MCF 10A (cell line): ENCODE measurements around the gene SUGP1. TPM values are rescaled to one million over a fixed set of nuclear protein-coding genes. Genes with fewer than 3 reads are reported as not detected.

Source experiments
- BruUV-seq: library from RNA; stranded (reverse); fragments of 400-500 nt; replicated peaks from 2 replicates; lab custom pipeline; 2021; lab: Mats Ljungman, UMichigan
- CTCF ChIA-PET: fragments of 300-600 bp; sonication (Branson Sonifier 250); formaldehyde crosslinking; extraction: SDS; loops from one replicate; lab custom pipeline; 2021; ENCODE audit warnings: antibody characterized with exemption, inconsistent platforms; lab: Yijun Ruan, JAX
- POLR2A ChIA-PET: fragments of 300-600, 350-650 bp; sonication (Branson Sonifier 250); formaldehyde crosslinking; extraction: SDS; loops from one replicate; lab custom pipeline; 2020; ENCODE audit warnings: antibody characterized with exemption, inconsistent platforms; lab: Yijun Ruan, JAX
- DNase-seq: peaks from one replicate; pipeline ENCODE4 v3.0.0-alpha.2; 2018; ENCODE audit not compliant: unreplicated experiment
- H3K27ac Mint-ChIP-seq: one replicate; pipeline ENCODE4 v1.8.0; 2022; ENCODE audit warnings: mild to moderate bottlenecking, low read depth, mixed read lengths; ENCODE audit not compliant: unreplicated experiment
- H3K27me3 Mint-ChIP-seq: one replicate; pipeline ENCODE4 v1.8.0; 2022; ENCODE audit warnings: mixed read lengths; ENCODE audit not compliant: insufficient read depth, unreplicated experiment
- H3K36me3 Mint-ChIP-seq: one replicate; pipeline ENCODE4 v1.8.0; 2022; ENCODE audit warnings: mild to moderate bottlenecking, moderate library complexity, mixed read lengths; ENCODE audit not compliant: insufficient read depth, unreplicated experiment
- H3K4me1 Mint-ChIP-seq: one replicate; pipeline ENCODE4 v1.8.0; 2022; ENCODE audit warnings: mixed read lengths; ENCODE audit not compliant: insufficient read depth, unreplicated experiment
- H3K4me3 Mint-ChIP-seq: one replicate; pipeline ENCODE4 v1.8.0; 2022; ENCODE audit warnings: mild to moderate bottlenecking, moderate library complexity, mixed read lengths; ENCODE audit not compliant: unreplicated experiment
- H3K9me3 Mint-ChIP-seq: one replicate; pipeline ENCODE4 v1.8.0; 2022; ENCODE audit warnings: mixed read lengths; ENCODE audit not compliant: unreplicated experiment
- CTCF ChIP-seq: fragments of 200-600 bp; IDR thresholded peaks from one replicate; pipeline ENCODE4 v1.8.0; 2022; ENCODE audit warnings: antibody characterized with exemption, mild to moderate bottlenecking; ENCODE audit not compliant: unreplicated experiment
- intact Hi-C: fragments of 100-400 bp; cut with micrococcal nuclease; formaldehyde crosslinking; loops from 2 replicates; pipeline ENCODE4 v1.14.1; 2022
- total RNA-seq: library from RNA; stranded (reverse); gene quantifications from 2 replicates; pipeline ENCODE4 v1.2.3, GENCODE V29; 2022

The SUGP1 gene
- total RNA-seq, 1 experiment from 2014 or later: 51.1 TPM

- H3K9me3 Mint-ChIP-seq: no peaks in the 10 kb centered on the region
- no peak for DNase-seq
- peaks cover 13% of the 10 kb centered on the region for H3K4me1 Mint-ChIP-seq
- peaks cover 85% of the 10 kb centered on the region for H3K36me3 Mint-ChIP-seq
- intact Hi-C loops: no loop called here
- CTCF ChIA-PET: interaction anchor here (1.0 kb wide), 1 partner anchor 15 kb away, joined by 7 read pairs; no protein-coding TSS in a partner anchor
- peak overlapping the region; percentile 42 for H3K27ac Mint-ChIP-seq
- H3K4me3 Mint-ChIP-seq: no peak overlapping the region
- POLR2A ChIA-PET: no interaction called here
- BruUV-seq: no TSS peak
- TF ChIP-seq CTCF: no peak
- no peaks in the 10 kb centered on the region for H3K27me3 Mint-ChIP-seq
Measured at GRCh38 chr19:19327672-19328071, 7.4 kb upstream of the SUGP1 start.

GRCh38 chr19:19324059-19324770, 3.9 kb upstream of the SUGP1 start:
- ChIA-PET CTCF (interaction anchor here (0.5 to 2.1 kb wide), 5 partner anchors 10 to 1238 kb away, joined by 3 to 4 read pairs (median 4); no protein-coding TSS in a partner anchor), POLR2A (interaction anchor here (1.2 kb wide), 1 partner anchor 132 kb away, joined by 4 read pairs; the partner anchor contains the start of genes BORCS8 and RFXANK)
- Mint-ChIP-seq H3K4me3 (no peak overlapping the region), H3K36me3 (peaks cover 59% of the 10 kb centered on the region), H3K4me1 (peaks cover 13% of the 10 kb centered on the region), H3K27ac (no peak overlapping the region), H3K9me3 (no peaks in the 10 kb centered on the region), H3K27me3 (no peaks in the 10 kb centered on the region)
- BruUV-seq: no TSS peak
- no peak for DNase-seq
- TF ChIP-seq CTCF: no peak
- intact Hi-C loops: no loop called here

GRCh38 chr19:19321141-19321577, 850 bp upstream of the SUGP1 start:
- intact Hi-C loops: no loop called here
- POLR2A ChIA-PET: interaction anchor here (0.7 to 1.1 kb wide), 4 partner anchors 12 to 121 kb away, joined by 3 to 4 read pairs (median 4); no protein-coding TSS in a partner anchor

More at GRCh38 chr19:19321141-19321577, 850 bp upstream of the SUGP1 start:
- peak; percentile 9 for DNase-seq
- H3K4me3 Mint-ChIP-seq: peak overlapping the region; percentile 92
- no peaks in the 10 kb centered on the region for H3K9me3 Mint-ChIP-seq
- H3K27me3 Mint-ChIP-seq: no peaks in the 10 kb centered on the region
- BruUV-seq: TSS peak; percentile 29
- CTCF ChIA-PET: interaction anchor here (1.2 to 1.5 kb wide), 2 partner anchors 16 to 21 kb away, joined by 3 to 5 read pairs; no protein-coding TSS in a partner anchor
- TF ChIP-seq CTCF: no peak
- peaks cover 35% of the 10 kb centered on the region for H3K36me3 Mint-ChIP-seq
- peak overlapping the region; percentile 99 for H3K27ac Mint-ChIP-seq
- peaks cover 19% of the 10 kb centered on the region for H3K4me1 Mint-ChIP-seq
